SU-DHL-6 (cell line): ENCODE measurements around the gene PQBP1.

Source experiments
- EZH2phosphoT487 ChIP-seq: fragments of 200-600 bp; sonication (generic), shearing (Covaris generic); conservative IDR thresholded peaks from 2 replicates; pipeline ENCODE4 v1.6.1; 2018; ENCODE audit warnings: mild to moderate bottlenecking, antibody characterized with exemption, low read length, moderate library complexity, mixed read lengths
- TF ChIP-seq, protein P1 (sequence below): fragments of 200-600 bp; sonication (generic); IDR thresholded peaks from one replicate; pipeline ENCODE4 v1.5.1; 2017; ENCODE audit warnings: antibody characterized with exemption, mild to moderate bottlenecking, low read length, moderate library complexity; ENCODE audit not compliant: insufficient read depth, poor library complexity, severe bottlenecking

DNA sequence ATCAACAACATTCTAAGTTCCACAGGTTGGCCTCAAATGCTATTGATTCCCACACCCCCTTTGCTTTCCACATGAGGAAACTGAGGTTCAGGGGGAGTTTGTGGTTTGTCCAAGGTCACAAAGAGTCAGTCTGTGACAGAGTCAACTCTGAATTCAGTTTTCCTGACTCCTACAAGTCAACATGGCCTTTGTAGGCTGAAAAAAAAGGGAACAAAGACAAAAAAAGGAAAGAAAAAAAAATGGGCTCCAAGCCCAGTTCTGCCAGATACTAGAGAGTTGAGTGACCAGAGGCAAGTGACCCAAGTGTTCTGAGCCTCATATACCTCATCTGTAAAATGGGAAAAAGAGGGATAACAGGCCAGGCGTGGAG is 37.6 kb downstream of the PQBP1 start:
- TF ChIP-seq, protein P1, sequence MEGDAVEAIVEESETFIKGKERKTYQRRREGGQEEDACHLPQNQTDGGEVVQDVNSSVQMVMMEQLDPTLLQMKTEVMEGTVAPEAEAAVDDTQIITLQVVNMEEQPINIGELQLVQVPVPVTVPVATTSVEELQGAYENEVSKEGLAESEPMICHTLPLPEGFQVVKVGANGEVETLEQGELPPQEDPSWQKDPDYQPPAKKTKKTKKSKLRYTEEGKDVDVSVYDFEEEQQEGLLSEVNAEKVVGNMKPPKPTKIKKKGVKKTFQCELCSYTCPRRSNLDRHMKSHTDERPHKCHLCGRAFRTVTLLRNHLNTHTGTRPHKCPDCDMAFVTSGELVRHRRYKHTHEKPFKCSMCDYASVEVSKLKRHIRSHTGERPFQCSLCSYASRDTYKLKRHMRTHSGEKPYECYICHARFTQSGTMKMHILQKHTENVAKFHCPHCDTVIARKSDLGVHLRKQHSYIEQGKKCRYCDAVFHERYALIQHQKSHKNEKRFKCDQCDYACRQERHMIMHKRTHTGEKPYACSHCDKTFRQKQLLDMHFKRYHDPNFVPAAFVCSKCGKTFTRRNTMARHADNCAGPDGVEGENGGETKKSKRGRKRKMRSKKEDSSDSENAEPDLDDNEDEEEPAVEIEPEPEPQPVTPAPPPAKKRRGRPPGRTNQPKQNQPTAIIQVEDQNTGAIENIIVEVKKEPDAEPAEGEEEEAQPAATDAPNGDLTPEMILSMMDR, result no peak
- TF ChIP-seq EZH2phosphoT487, result no peak
